A673 (cell line): ENCODE results near the gene HSD17B14.

Experiments used
- CTCF ChIP-seq: fragments of 300-800, 200-600 bp; sonication (generic); conservative IDR thresholded peaks from 2 replicates; pipeline ENCODE4 v1.5.1; 2017; ENCODE audit warnings: low read depth, mild to moderate bottlenecking, antibody characterized with exemption, low read length, moderate library complexity, mixed read lengths
- EZH2 ChIP-seq: fragments of 200-600 bp; sonication (generic); IDR thresholded peaks from 2 replicates; pipeline ENCODE4 v1.6.1; 2017; ENCODE audit warnings: borderline replicate concordance, low read depth, mild to moderate bottlenecking, mixed read lengths, antibody characterized with exemption, low read length; ENCODE audit not compliant: poor library complexity, severe bottlenecking

DNA sequence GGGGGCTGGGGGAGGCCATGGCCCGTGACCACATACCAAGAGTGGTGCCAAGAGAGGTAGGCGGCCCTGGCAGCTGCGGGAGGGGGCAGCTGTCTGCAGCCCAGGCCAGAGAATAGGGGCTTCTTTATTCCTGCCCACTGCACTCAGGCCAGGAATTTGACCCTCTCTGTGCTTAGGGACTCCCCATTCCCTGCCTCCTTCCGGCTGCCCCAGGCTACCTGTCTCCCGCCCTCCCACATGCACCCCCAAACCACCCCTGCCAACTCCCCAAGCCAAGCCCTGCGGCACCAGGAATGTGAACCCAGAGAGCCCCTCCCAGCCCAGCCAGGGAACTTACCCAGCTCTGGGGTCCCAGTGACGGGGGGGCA, 31.4 kb upstream of the HSD17B14 start:
- TF ChIP-seq CTCF (no peak), EZH2 (no peak)
